GM18517 (cell line): ENCODE data around the gene TUBB1.

Source experiments
- ATAC-seq: cut with Tn5 transposase; IDR thresholded peaks from one replicate; pipeline ENCODE4 v1.9.1; 2021; ENCODE audit warnings: mild to moderate bottlenecking, moderate library complexity; ENCODE audit not compliant: unreplicated experiment

The TUBB1 gene

GRCh38 chr20:59017493-59018231 lies 1.6 kb upstream of the TUBB1 start:
- ATAC-seq, result no peak

- ATAC-seq, result no peak
These were observed 412 bp upstream of the TUBB1 start for GRCh38 chr20:59018817-59019216.

- ATAC-seq, result no peak
These were observed 1.8 kb downstream of the TUBB1 start for GRCh38 chr20:59020938-59021551.

- ATAC-seq, result no peak
These were observed 3.5 kb downstream of the TUBB1 start for GRCh38 chr20:59022754-59023153.

- ATAC-seq, result no peak
These were observed 4.4 kb downstream of the TUBB1 start for GRCh38 chr20:59023616-59024015.

GRCh38 chr20:59024111-59024530 lies 4.9 kb downstream of the TUBB1 start:
- ATAC-seq, result no peak

GRCh38 chr20:59025086-59025485 lies 5.9 kb downstream of the TUBB1 start:
- no peak for ATAC-seq

GRCh38 chr20:59025511-59025910 lies 6.3 kb downstream of the TUBB1 start:
- no peak for ATAC-seq

- no peak for ATAC-seq
These were observed 7.9 kb downstream of the TUBB1 start for GRCh38 chr20:59026904-59027740.

- no peak for ATAC-seq
These were observed 8.6 kb downstream of the TUBB1 start for GRCh38 chr20:59027741-59028320.

GRCh38 chr20:59028812-59029211 lies 9.6 kb downstream of the TUBB1 start:
- no peak for ATAC-seq

- ATAC-seq, result no peak
These were observed 11.8 kb downstream of the TUBB1 start for GRCh38 chr20:59030911-59031563.

GRCh38 chr20:59031564-59032022 lies 12.4 kb downstream of the TUBB1 start:
- ATAC-seq, result no peak

- peak; percentile 84 for ATAC-seq
These were observed 12.9 kb downstream of the TUBB1 start, which contains the start of gene ATP5F1E for GRCh38 chr20:59032023-59032712. Gene ATP5F1E, minus strand, starts transcription at chr20:59032335. Its CDS starts 84 bp downstream, at chr20:59032251.

GRCh38 chr20:59032713-59033059 lies 13.5 kb downstream of the TUBB1 start:
- peak; percentile 45 for ATAC-seq

- no peak for ATAC-seq
These were observed 13.9 kb downstream of the TUBB1 start for GRCh38 chr20:59033093-59033492.

- no peak for ATAC-seq
These were observed 14.5 kb downstream of the TUBB1 start for GRCh38 chr20:59033616-59034165.

GRCh38 chr20:59035381-59035780 lies 16.2 kb downstream of the TUBB1 start:
- no peak for ATAC-seq

- ATAC-seq, result no peak
These were observed 18.2 kb downstream of the TUBB1 start for GRCh38 chr20:59037386-59037785.

GRCh38 chr20:59039233-59039632 lies 20.0 kb downstream of the TUBB1 start:
- ATAC-seq, result no peak
